Kasumi-1 (cell line): ENCODE results near the gene MNT.

Experiments used
- DNase-seq, 2 experiments: peaks; one replicate each; lab custom pipeline; 2025; lab: John Stamatoyannopoulos, UW

MNT gene

GRCh38 chr17:2415081-2415480 lies 14.2 kb upstream of the MNT start:
- DNase-seq = no peak

GRCh38 chr17:2414446-2415064 lies 13.7 kb upstream of the MNT start:
- no peak for DNase-seq

DNA sequence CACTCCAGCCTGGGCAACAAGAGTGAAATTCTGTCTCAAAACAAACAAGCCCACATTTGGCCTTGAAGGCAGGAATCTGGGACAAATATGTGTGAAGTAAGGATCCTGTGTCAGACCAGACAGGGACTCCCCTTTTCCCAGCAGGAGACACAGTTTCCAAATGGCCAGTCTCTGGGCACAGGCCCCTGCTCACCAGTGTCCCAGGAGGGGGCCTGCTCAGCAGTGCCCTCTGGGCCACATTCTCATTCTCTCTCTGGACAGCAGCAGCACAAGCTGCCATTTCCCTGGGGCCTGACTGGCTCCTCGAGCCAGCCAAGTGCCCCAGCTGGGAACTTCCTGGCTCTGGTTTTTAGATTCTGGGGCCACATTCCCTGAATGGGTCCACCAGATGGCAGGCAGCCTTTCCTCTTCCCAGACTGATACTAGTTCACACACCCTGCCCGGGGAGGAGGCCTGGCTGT lies 11.7 kb upstream of the MNT start:
- no peak for DNase-seq

DNA sequence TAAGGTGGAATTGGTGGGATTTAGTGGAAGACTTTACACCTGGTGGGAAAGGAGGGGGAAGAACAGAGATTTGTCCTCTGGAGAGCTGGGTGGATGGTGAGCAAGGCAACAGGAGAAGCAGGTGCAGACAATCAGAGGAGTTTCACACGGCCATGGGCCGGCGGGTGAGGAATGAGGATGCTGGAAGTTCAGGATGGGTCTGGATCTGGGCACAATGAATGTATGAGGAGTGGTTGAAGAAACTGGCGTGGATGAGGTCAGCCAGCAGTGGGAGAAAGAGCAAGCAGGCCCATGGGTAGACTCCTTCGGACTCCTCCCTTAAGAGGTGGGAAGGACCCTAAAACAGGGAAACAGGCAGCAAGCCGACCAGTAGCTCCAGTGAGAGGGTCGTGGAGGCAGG lies 10.1 kb upstream of the MNT start:
- DNase-seq = no peak

DNA sequence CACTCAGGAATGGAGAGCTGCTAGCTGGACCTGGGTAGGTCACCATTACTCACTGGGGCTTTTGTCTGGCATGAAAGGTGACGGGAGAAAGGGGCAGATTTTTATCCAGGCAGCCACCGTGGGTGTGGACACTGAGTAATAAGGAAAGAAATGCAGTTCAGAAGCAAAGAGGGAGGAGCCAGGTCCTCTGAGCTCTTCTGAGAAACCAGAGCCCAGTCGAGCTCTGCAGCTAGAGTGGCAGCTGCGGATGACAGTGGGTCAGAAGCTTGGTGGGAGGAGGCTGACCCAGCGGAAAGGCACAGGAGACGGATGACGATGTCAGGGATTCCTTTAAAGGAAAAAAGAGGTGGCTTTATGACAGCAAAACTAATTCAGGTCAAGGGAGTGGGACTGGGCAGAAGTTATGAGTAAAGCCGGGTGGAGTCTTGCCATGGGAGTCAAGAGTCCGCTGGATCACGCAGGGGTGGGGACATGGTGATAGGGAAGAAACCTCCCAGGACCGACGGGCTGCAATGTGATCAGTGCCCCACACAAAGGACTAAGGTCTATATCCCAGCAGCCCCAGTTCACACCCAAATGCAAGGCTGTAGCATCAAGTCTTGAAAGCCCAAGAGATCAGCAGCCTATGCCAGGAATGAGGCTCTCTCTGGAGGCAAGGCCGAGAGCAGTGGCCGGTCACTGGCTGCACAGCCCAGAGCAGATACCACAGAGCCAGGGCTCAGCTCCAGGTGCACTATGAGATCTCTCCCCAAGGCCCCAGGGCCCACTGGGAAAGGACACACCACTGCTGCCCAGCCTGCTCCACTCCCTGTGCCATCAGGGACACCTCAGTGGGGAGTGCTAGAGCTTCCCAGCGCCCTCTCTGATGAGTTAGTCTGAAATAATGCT lies 6.3 kb upstream of the MNT start:
- no peak for DNase-seq

DNA sequence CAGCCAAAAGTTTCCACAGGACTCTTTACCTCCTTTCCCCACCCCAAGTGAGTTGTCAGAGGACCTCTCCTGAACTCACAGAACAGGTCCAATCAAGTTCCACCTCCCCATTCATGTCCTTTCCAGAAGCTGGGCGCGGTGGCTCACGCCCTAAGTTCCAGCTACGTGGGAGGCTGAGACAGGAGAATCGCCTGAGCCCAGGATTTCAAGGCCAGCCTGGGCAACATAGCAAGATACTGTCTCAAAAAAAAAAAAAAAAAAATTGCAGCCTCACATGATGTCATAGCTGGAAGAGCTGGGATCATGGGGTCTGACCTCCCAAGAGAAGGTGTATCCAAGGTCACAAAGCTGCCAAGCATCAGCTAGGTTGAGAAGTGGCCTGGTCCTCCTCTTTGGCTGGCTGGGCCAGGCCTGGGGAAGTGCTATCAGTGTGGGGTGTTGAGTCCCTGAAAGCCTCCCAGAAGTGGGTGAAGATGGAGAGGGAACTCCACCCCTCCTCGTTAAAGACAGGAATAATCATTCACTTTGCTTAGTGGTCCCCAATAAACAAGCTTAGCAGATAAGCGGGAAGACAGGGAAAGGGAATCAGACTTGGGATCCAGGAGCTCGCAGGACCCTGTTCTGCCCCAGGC lies 5.5 kb upstream of the MNT start:
- DNase-seq = no peak

DNA sequence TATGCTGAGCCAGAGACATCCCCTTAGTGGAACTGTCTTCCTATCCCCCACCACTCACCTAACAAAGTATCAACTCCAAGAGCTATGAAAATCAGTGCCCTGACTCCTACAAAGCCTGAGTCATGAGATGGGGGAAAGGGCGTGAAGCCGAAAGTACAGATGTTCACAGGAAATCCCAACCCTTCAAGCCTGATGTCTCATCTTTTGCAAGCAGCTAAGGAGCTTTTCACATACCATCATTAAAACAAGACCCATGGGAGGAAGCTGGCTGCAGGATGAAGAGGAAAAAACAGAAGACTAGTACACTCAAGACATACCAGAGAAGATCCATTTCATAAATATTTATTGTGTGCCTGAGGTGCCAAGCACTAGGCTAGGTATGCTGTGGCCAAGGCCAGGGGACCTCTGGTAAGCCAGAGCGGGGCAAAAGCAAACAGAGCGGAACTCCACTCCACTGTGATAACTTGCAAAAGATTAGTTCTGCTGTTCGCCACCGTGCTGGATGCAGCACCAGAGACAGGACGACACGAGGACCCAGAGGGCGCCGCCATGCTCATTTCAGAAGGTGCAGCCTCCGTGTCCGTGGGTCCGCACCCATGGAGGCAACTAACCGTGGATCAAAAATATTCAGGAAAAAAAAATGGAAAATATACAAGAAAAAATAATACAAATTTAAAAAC lies 4.5 kb upstream of the MNT start:
- DNase-seq = no peak

- no peak for DNase-seq
Observed at GRCh38 chr17:2403044-2403443, 2.2 kb upstream of the MNT start.

DNA sequence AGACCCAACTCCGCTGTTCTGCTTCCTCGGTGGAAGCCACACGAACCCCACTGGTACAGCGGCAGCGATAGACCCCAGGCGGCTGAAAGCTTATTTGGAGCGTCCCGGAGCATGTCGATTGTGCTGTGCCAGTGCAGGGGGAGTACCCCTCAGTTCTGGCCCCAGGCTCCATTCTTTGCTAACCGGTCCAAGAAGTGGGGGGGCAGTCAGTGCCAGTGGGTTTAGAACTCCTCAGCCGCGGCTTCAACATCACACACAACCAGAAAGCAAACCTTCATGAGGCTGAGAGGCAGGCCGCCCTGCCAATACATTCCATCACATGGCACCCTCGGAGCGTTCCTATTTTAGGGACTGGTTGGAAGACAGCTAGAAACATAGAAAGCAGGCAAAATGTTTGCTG lies 1.7 kb upstream of the MNT start:
- DNase-seq = no peak

- peak; percentile 84 to 89 for DNase-seq
Observed at GRCh38 chr17:2401426-2402221, 764 bp upstream of the MNT start.

DNA sequence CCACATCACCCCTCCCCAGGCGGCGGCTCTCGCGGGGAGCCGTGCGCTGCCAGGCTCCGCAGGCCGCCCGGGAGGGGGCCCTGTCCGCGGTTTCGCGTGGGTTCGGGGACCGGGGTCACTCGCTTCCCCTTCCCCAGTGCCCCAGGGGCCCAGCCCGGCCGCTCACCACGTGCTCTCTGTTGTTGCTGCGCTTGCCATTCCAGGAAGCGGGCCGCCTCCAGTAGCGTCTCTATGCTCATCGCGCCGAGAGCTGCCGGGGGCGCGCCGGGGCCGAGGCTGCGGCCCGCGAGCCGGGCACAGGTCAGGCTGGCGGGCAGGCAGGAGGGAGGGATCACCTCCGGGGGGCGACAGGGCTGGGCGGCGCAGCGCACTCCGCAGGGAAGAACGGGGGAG lies 390 bp downstream of the MNT start:
- no peak for DNase-seq

DNA sequence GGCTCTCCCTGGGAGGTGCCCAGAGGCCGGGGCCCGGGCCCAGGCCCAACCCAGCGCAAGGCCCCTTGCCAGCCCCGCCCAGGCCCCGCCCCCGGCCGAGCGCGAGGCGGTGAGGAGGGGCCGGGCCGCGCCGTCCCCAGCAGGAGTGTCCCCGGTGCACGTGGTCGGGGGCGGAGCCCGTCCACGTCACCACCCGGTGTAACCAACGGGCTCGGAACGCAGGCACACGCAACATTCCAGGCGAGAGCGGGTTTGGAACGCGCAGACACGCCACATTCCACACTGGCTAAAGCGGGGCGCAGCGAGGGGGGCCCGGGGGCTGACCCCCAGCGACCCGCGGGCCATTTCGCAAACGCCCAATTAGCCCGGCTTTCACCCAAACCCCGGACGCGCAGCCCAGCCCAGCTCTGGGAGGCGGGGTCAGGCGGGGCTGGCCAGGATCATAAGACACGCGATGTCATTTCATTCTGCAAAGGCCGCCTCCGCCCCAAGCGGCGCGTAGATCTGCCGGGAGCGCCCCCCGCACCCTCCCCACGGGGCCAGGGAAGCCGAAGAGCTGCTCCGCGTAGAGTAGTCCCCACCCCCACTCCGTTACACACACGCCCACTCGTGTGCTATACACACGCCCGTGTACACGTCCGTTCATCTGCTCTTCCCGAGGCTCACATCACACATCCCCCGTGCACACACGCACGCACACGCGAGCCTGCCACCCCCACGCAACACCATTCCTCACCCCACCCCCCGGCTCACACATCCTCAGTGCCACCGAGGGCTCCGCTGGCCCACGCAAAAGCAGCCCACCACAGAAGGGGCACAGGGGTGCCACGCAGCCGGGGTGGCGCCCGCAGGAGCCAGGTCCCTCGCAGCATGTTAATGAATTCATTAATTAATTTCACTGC lies 1.0 kb downstream of the MNT start:
- peak; percentile 56 to 78 for DNase-seq

DNA sequence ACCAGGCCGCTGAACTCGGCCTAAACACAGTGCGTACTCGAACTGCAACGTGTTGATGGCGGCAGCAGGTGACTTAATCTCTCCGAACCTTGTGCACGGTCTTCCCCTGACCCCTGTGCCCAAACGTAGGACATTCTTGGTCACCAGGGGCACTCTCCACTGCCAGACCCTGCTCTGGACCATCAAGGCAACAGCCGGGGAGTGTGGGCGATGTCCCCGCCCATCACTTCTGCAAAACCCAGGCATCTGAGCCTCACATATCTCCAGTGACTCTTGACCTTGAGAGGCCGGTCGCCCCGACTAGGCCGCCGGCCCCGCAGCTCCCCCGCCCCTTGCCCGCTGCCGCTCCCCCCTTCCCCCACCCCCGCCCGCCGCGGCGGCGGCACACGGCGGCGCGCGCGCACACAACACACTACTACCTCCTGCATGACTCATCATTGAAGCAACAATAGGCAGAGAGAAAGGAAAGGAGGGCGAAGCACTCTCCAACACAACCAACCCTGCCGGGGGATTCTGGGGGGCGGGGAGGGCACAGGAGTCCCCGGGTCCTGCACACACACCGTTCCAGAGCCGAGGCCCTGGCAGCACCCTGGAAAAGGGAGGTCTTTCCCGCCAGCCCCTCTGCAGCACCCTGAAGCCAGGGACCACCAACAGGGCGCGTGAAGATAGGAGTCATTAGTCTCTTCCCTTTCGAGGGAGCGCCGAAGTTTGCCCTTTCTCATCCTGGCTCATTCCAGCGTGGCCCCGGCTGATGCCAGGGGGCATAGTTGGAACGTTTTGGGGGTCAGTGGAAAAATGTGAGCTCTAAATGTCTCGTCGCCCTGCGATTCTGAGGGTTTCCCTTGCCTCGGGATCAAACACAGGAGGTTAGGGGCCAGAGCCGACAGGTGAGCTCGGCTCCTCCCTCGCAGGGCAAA lies 1.9 kb downstream of the MNT start:
- peak; percentile 10 to 21 for DNase-seq

- DNase-seq = no peak
Observed at GRCh38 chr17:2398182-2398581, 2.7 kb downstream of the MNT start.

- no peak for DNase-seq
Observed at GRCh38 chr17:2397247-2398171, 3.4 kb downstream of the MNT start.

- DNase-seq = peak; percentile 82 to 88
Observed at GRCh38 chr17:2396568-2397246, 4.2 kb downstream of the MNT start.

DNA sequence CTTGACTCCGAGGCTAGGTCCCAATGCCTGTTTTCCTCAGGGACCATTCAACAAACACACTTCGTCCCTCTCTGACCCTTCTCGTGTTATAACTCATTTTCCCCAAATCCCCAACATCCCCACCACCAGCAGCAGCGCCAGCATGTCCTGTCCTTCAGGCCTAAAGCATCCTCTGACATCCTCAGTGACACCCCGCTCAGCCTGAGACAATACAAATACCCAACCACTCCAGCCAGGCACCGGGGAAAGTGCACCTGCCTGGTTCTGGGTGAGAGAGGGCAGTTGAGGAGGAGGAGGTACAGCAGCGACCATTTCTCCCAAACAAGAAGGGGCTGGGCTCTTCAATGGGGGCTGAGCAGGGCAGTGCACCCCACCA lies 4.7 kb downstream of the MNT start:
- DNase-seq = no peak
